Spleen (tissue), 11 donors: ENCODE measurements around the gene NFAT5. TPM values are rescaled to one million over a fixed set of nuclear protein-coding genes. Genes with fewer than 3 reads are reported as not detected.
"Not testable (repeated sequence)": the region's sequence is repeated elsewhere in the genome, so short reads cannot be mapped to it uniquely, and the experiment has no call there.

Experiments
- DNase-seq: peaks from one replicate; pipeline ENCODE4 v3.0.0-alpha.2; 2020
- H3K27ac ChIP-seq, 8 donors: fragments of 200-600 bp; sonication (generic) in 7 of 8; 1 replicate in 4 of 8; 2 replicates in 4 of 8; pipeline versions ENCODE4 v1.5.0 to v1.8.0; 2016 to 2021; ENCODE audit warnings: inconsistent platforms in 4 of 8, mild to moderate bottlenecking in 4 of 8, moderate library complexity in 1 of 8
- H3K27me3 ChIP-seq, 7 donors: fragments of 200-600 bp; sonication (generic) in 6 of 7; replicated peaks in 1 of 7; 1 replicate in 4 of 7; 2 replicates in 3 of 7; pipeline versions ENCODE4 v1.5.0 to v1.8.0; 2016 to 2021; ENCODE audit warnings: inconsistent platforms in 3 of 7, mild to moderate bottlenecking in 1 of 7
- H3K36me3 ChIP-seq, 6 donors: fragments of 200-600 bp; sonication (generic) in 5 of 6; 1 replicate in 4 of 6; 2 replicates in 2 of 6; pipeline versions ENCODE4 v1.5.0 to v1.8.0; 2016 to 2021; ENCODE audit warnings: inconsistent platforms in 2 of 6
- H3K4me1 ChIP-seq, 6 donors: fragments of 200-600 bp; sonication (generic) in 5 of 6; 1 replicate in 3 of 6; 2 replicates in 3 of 6; pipeline versions ENCODE4 v1.5.0 to v1.8.0; 2016 to 2021; ENCODE audit warnings: inconsistent platforms in 3 of 6
- H3K4me3 ChIP-seq, 8 donors: fragments of 200-600 bp; sonication (generic) in 7 of 8; 1 replicate in 4 of 8; 2 replicates in 4 of 8; pipeline versions ENCODE4 v1.5.0 to v1.8.0; 2016 to 2021; ENCODE audit warnings: inconsistent platforms in 4 of 8, mild to moderate bottlenecking in 4 of 8, moderate library complexity in 2 of 8
- H3K9me3 ChIP-seq, 8 donors: fragments of 200-600 bp; sonication (generic) in 7 of 8; 1 replicate in 4 of 8; 2 replicates in 4 of 8; pipeline versions ENCODE4 v1.5.0 to v1.8.0; 2016 to 2021; ENCODE audit warnings: inconsistent platforms in 4 of 8
- POLR2A ChIP-seq, 3 donors: fragments of 450-650 bp; IDR thresholded peaks; one replicate each; pipeline ENCODE4 v1.5.1; 2017; ENCODE audit warnings: antibody characterized with exemption in 3 of 3, mild to moderate bottlenecking in 1 of 3
- POLR2AphosphoS5 ChIP-seq, 3 donors: sonication (generic); formaldehyde crosslinking; IDR thresholded peaks; one replicate each; pipeline ENCODE4 v1.5.1; 2017; ENCODE audit warnings: antibody characterized with exemption in 3 of 3
- WGBS, 5 donors: extraction: QIAGEN DNeasy Blood & Tissue Kit in 3 of 5; methylation state at CpG; one replicate each; pipeline versions ENCODE4 v1.1.5 to v1.1.7; 2013 to 2018; 5-methylcytosine and 5-hydroxymethylcytosine counted together
- intact Hi-C: fragments of 100-400 bp; cut with DNase I; formaldehyde crosslinking; loops from one replicate; pipeline ENCODE4 v1.15.0; 2023; ENCODE audit warnings: low total_unique reads
- polyA plus RNA-seq, 3 donors: library from polyadenylated mRNA; stranded (reverse); fragments of 200-250 nt; gene quantifications; one replicate each; pipeline ENCODE4 v1.2.1, GENCODE V29; 2013
- total RNA-seq, 7 donors: library from RNA; depleted of rRNA in 3 of 7; stranded (reverse); fragments of >200 nt in 3 of 7; fragmentation: NEBNext Ultra II Directional in 4 of 7; extraction: Animal tissue kit (Norgen Biotek cat#: 25700) in 4 of 7; gene quantifications; one replicate each; pipeline versions ENCODE4 v1.1.0 to v1.2.1, GENCODE V29; 2016 to 2021
- TF ChIP-seq, protein P1 (sequence below), 11 experiments: fragments of 200-600 bp in 7 of 11; fragments of 450-650 bp in 4 of 11; sonication (generic) in 4 of 11; IDR thresholded peaks in 8 of 11; conservative IDR thresholded peaks in 3 of 11; 1 replicate in 7 of 11; 2 replicates in 4 of 11; pipeline versions ENCODE4 v1.4.0 to v1.8.0; 2016 to 2021; ENCODE audit warnings: antibody characterized with exemption in 11 of 11, inconsistent platforms in 4 of 11, mild to moderate bottlenecking in 1 of 11
- donor health status: healthy with polysubstance abuse.
- donor health status: DM: no; HTN: no; CAD: no; lungs with moderate emphysema.
- donor health status: DM: no; HTN: no; CAD: no.
- donor health status: Bipolar disorder and iron deficiency.
- donor health status: healthy.
- donor health status: DM: no; HTN: no; CAD: no.
- donor health status: DM: yes; HTN: yes; CAD: no.

The NFAT5 gene
- total and polyA plus RNA-seq, 10 donors, result 0.79 to 96.8 (median 54.5) TPM

DNA sequence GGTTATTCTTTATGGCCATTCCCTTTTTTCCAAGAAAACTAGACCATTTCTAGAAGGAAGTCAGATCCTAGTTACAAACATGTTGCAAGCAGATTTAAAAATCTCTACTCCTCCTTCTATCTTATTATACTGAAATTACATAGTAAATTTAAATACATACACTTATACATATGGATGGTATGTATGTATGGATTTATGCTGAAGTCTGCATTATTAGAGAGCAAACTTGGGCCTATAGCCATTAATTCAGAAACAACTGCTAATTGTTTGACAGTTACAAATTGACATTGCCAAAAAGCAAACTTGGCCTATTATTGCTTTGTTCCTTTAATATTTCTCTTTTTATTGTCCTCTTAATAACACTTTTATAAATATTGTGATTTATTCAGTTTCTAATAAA is 67.1 kb downstream of the NFAT5 start:
- intact Hi-C loops, result no loop called here
- Histone ChIP-seq H3K9me3 (peaks cover 0 to 20% (median 15%) of the 10 kb centered on the region in 8 donors), H3K27ac (no peak overlapping the region), H3K36me3 (peaks cover 0 to 79% (median 35%) of the 10 kb centered on the region in 6 donors), H3K27me3 (no peaks in the 10 kb centered on the region), H3K4me1 (no peaks in the 10 kb centered on the region), H3K4me3 (no peak overlapping the region)
- no peak for DNase-seq
- TF ChIP-seq, protein P1, sequence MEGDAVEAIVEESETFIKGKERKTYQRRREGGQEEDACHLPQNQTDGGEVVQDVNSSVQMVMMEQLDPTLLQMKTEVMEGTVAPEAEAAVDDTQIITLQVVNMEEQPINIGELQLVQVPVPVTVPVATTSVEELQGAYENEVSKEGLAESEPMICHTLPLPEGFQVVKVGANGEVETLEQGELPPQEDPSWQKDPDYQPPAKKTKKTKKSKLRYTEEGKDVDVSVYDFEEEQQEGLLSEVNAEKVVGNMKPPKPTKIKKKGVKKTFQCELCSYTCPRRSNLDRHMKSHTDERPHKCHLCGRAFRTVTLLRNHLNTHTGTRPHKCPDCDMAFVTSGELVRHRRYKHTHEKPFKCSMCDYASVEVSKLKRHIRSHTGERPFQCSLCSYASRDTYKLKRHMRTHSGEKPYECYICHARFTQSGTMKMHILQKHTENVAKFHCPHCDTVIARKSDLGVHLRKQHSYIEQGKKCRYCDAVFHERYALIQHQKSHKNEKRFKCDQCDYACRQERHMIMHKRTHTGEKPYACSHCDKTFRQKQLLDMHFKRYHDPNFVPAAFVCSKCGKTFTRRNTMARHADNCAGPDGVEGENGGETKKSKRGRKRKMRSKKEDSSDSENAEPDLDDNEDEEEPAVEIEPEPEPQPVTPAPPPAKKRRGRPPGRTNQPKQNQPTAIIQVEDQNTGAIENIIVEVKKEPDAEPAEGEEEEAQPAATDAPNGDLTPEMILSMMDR (IDR thresholded peaks at IDR 0.05 in 8 of 11, conservative IDR thresholded peaks at IDR 0.05 in 3 of 11), result no peak
- TF ChIP-seq POLR2AphosphoS5 (IDR thresholded peaks at IDR 0.05) (no peak), POLR2A (IDR thresholded peaks at IDR 0.05) (no peak)

DNA sequence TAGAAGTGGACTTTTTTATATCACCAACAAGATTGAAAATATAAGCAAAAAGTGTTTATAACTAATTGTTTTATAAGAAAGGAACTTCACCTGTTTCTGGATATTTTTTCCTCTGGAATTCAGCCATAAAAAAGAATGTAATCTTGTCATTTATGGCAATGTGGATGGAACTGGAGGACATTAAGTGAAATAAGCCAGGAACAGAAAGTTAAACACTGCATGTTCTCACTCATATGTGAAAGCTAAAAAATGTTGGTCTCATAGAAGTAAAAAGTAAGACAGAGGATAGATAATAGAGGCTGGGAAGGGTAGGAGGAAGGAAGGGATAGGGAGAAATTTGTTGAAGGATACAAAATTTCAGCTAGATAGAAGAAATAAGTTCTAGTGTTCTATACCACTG is 67.6 kb downstream of the NFAT5 start:
- TF ChIP-seq, protein P1 (IDR thresholded peaks at IDR 0.05 in 8 of 11, conservative IDR thresholded peaks at IDR 0.05 in 3 of 11), result no peak
- TF ChIP-seq POLR2AphosphoS5 (IDR thresholded peaks at IDR 0.05) (no peak), POLR2A (IDR thresholded peaks at IDR 0.05) (no peak)
- H3K4me1 ChIP-seq, result no peaks in the 10 kb centered on the region
- H3K4me3 ChIP-seq, result no peak overlapping the region
- no peak overlapping the region for H3K27ac ChIP-seq
- H3K9me3 ChIP-seq, result peaks cover 0 to 22% (median 15%) of the 10 kb centered on the region in 8 donors
- H3K36me3 ChIP-seq, result peaks cover 0 to 77% (median 35%) of the 10 kb centered on the region in 6 donors
- no peak for DNase-seq
- H3K27me3 ChIP-seq, result no peaks in the 10 kb centered on the region
- intact Hi-C loops, result no loop called here

DNA sequence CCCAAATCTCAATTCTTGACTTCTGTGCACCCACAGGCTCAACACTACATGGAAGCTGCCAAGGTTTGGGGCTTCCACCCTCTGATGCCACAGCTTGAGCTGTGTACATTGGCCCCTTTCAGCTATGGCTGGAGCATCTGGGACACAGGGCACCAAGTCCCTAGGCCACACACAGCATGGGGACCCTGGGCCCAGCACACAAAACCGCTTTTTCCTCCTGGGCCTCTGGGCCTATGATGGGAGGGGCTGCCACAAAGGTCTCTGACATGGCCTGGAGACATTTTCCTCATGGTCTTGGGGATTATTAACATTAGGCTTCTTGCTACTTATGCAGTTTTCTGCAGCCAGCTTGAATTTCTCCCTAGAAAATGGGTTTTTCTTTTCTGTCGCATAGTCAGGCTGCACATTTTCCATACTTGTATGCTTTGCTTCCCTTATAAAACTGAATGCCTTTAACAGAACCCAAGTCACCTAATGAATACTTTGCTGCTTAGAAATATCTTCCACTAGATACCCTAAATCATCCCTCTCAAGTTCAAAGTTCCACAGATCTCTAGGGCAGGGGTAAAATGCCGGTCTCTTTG is 70.9 kb downstream of the NFAT5 start:
- H3K27me3 ChIP-seq, DNase-seq, intact Hi-C loops, H3K4me3 ChIP-seq, H3K4me1 ChIP-seq, H3K27ac ChIP-seq: not testable (repeated sequence)
- Histone ChIP-seq H3K36me3 (peaks cover 0 to 46% (median 27%) of the 10 kb centered on the region in 6 donors), H3K9me3 (peaks cover 0 to 22% (median 15%) of the 10 kb centered on the region in 8 donors)
- WGBS, 5 donors, result 95 to 100% (median 97%) methylated on average over 3 of the region's 3 CpGs

DNA sequence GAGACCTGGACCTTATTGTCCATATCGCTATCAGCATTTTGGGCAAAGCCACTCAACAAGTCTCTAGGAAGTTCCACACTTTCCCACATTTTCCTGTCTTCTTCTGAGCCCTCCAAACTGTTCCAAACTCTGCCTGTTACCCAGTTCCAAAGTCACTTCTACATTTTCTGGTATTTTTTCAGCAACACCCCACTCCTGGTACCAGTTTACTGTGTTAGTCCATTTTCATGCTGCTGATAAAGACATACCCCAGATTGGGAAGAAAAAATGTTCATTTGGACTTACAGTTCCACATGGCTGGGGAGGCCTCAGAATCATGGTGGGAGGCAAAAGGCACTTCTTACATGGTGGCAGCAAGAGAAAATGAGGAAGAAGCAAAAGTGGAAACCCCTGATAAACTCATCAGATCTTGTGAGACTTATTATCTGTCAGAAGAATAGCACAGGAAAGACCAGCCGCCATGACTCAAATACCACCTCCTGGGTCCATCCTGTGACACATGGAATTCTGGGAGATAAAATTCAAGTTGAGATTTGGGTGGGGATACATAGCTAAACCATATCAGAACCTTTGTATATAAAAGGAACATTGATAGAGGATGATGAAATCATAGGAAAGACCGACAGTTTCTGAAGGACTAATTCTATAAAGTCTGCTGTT is 71.6 kb downstream of the NFAT5 start:
- WGBS, 5 donors, result 94 to 99% (median 97%) methylated on average over 3 of the region's 3 CpGs
- intact Hi-C loops, H3K27ac ChIP-seq, H3K4me1 ChIP-seq, H3K4me3 ChIP-seq, DNase-seq, H3K27me3 ChIP-seq: not testable (repeated sequence)
- Histone ChIP-seq H3K36me3 (peaks cover 0 to 41% (median 26%) of the 10 kb centered on the region in 6 donors), H3K9me3 (peaks cover 0 to 22% (median 15%) of the 10 kb centered on the region in 8 donors)

DNA sequence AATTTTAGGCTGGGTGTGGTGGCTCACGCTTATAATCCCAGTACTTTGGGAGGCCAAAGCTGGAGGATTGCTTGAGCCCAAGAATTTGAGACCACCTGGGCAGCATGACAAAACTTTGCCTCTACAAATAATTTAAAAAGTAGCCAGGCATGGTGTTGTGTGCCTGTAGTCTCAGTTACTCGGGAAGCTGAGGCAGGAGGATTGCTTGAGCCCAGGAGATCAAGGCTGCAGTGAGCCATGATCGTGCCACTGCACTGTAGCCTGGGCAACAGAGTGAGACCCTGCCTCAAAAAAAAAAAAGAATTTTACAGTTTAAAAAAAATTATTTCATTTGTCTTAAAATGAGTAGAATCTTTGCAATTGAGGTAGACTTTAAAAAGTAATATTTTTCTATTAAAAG is 78.2 kb downstream of the NFAT5 start:
- peaks cover 0 to 25% (median 22%) of the 10 kb centered on the region in 6 donors for H3K36me3 ChIP-seq
- H3K4me3 ChIP-seq, DNase-seq, H3K27ac ChIP-seq, H3K9me3 ChIP-seq, H3K27me3 ChIP-seq, intact Hi-C loops: not testable (repeated sequence)
- 95 to 100% (median 98%) methylated on average over 3 of the region's 3 CpGs for WGBS, 5 donors
- peaks cover 0 to 11% (median 5%) of the 10 kb centered on the region in 6 donors for H3K4me1 ChIP-seq
